Esophagus muscularis mucosa (tissue), 3 donors: ENCODE data around the gene CAPN10.

ENCODE experiments used
- POLR2A ChIP-seq: fragments of 450-650 bp; IDR thresholded peaks from one replicate; pipeline ENCODE4 v1.6.1; 2017; ENCODE audit warnings: antibody characterized with exemption, moderate library complexity, mild to moderate bottlenecking, low read depth
- TF ChIP-seq, protein P1 (sequence below), 3 experiments: fragments of 200-600 bp in 2 of 3; fragments of 450-650 bp in 1 of 3; sonication (generic) in 2 of 3; IDR thresholded peaks; one replicate each; pipeline ENCODE4 v1.5.1; 2017 to 2019; ENCODE audit warnings: antibody characterized with exemption in 3 of 3, mild to moderate bottlenecking in 2 of 3, moderate library complexity in 1 of 3

DNA sequence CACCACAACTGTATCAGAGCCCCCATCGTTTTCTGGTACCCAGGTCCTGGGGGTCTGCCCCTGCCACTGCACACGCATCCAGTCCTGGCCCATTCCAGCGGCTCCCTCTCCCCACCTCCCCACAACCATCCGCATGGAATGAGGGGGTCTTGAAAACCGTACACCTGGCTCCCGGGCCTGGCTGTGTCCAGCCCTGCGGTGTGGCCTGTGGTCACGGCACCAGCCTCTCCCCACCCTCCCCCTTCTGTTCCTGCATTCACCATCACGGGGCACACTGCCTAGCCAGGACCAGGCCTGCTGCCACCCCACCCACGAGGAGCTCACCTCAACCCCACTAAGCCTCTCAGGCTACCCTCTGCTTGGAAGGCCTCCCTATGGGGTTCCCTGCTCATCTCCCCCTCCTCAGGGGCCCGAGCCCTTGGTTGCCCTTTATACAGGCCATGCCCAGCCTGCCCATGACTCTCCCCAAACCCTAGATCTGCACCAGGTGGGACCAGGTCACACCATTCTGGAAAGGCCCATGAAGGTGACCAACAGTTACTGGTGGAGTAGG lies 50.1 kb downstream of the CAPN10 start:
- TF ChIP-seq, protein P1, sequence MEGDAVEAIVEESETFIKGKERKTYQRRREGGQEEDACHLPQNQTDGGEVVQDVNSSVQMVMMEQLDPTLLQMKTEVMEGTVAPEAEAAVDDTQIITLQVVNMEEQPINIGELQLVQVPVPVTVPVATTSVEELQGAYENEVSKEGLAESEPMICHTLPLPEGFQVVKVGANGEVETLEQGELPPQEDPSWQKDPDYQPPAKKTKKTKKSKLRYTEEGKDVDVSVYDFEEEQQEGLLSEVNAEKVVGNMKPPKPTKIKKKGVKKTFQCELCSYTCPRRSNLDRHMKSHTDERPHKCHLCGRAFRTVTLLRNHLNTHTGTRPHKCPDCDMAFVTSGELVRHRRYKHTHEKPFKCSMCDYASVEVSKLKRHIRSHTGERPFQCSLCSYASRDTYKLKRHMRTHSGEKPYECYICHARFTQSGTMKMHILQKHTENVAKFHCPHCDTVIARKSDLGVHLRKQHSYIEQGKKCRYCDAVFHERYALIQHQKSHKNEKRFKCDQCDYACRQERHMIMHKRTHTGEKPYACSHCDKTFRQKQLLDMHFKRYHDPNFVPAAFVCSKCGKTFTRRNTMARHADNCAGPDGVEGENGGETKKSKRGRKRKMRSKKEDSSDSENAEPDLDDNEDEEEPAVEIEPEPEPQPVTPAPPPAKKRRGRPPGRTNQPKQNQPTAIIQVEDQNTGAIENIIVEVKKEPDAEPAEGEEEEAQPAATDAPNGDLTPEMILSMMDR (IDR thresholded peaks at IDR 0.05), result no peak
- no peak for TF ChIP-seq POLR2A
